Femur (tissue), 1 donor: ENCODE data around the gene SIGLEC12.
A peak's percentile ranks its signal among the peaks of the same experiment; 100 is the strongest.

Experiments
- DNase-seq: peaks from one replicate; pipeline ENCODE4 v3.0.0-alpha.2; 2017

The SIGLEC12 gene

DNA sequence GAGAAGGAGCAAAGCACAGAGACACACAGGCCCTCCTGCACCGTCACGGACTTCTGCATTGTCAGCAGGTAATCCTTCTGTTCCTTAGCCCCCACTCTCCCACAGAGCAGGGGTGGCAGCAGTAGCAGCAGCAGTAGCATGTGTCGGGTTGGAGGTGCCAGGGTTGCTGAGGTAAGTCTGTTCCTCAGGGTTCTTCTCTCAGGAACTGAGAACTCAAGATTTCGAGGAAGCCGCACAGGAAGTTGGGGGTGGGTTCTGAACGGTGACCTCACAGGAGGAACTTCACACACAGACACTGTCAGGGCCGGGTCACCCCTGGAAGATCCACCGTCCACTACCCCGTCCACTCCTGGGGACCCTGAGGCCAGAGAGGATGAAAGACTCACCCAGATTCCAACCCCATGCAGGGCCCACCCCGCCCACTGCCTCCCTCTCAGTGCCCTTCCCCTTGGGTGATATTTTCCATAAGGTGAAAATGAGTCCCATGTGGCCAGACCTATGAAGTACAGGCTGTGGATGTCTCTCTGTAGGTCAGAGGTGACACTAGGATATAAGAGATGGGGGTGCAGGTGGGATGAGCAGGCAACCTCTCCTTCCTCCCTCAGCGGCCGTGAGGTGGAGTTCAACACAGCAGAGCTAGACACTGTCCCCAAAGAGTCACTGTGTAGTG lies at the start of gene SIGLEC12:
Gene SIGLEC12 (minus strand): TSS at position 207 of the 670 bp plus-strand sequence. CDS start 67 bp downstream, at position 140.
- DNase-seq = peak; percentile 31

DNA sequence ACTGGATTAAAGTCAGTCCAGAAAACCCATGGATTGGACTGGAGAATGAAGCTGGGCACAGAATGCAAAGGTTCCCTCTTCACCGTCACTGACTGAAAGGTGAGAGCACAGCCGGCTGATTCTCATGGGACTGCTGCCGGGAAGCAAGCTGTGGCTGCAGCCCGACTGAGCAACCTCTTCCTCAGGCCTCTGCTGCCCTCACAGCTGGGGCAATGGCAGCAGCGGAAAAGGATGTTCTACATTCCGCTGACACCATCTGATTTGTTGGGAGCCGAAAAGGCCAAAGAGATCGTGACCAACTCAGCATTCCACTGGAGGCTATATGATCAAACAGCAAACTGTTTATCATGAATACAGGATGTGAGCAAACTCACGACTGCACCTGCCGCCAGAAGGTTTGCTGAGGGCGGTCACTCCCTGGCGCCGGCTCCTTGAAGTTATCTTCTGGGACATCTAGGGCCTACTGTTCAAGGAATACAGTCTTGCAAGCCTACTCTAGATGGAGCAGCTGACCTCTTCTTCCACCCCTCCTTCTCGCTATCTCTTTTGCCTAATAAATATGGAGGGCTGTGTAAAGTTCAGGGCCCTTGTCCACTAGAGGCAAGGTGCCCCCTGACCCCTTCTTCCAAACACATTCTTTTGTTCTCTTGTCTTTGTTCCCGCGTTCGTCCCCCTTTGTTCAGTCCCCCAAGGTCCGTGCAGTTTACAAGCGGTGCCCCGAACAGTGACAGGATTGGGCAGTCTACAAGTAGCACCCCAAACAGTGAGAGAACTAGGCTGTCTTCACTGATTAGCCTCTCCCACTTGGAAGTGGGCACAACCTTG lies 49.5 kb upstream of the SIGLEC12 start:
- DNase-seq = no peak

DNA sequence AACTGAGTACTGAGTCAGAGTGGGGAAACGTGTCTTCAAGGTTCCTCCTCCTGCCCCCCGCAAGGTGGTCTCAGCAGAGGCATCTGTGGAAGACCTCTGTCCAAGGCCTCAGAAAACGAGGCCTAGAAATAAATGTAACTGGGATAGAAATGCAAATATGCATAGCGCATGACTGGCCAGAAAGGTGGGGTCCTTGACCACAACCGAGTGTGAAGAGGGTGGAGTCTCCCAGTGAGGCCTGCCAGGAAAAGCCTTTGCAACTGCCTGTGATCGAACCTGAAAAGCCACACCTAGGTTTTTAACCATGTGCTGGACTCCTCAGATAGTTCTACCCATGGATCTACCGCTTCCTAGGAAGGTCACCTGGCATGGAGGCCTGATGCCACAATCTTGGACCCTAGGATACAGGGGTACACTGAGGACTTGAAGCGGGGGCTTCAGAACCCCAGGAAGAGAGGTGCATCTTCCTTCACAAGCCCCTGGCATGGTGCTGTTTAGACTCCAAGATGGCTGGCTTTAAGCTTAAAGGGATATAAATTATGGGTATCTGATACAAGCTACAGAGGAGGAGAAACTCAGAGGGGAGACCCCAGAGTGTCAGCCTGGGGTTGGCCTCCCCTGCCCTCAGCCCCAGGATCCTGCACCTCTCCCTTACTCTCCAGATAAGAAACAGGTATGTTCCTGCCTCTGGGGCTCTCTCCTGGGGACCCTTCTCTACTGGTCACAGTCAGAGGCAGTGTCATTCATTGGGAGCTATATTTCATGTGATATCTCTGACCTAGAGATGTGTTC lies 48.1 kb upstream of the SIGLEC12 start:
- no peak for DNase-seq

DNA sequence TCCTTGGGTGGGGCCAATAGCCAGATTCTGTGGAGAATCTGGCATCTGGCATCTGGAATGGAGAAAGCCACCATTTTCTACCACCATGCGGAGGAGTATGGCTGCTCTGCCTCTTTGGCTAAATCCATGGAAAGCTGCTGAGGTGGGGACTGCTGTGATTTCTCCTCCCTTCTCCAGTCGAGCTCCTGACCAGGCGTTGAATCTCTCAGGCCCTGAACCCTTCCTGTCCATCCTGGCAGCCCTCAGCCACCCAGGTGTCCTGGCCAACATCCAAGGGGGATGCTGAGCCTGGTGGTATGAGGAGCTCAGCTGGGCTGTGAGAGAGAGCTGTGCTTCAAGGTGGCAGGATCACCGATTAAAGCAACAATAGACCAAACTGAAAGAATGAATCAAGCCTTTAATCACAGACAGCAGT lies 47.3 kb upstream of the SIGLEC12 start:
- DNase-seq = no peak

DNA sequence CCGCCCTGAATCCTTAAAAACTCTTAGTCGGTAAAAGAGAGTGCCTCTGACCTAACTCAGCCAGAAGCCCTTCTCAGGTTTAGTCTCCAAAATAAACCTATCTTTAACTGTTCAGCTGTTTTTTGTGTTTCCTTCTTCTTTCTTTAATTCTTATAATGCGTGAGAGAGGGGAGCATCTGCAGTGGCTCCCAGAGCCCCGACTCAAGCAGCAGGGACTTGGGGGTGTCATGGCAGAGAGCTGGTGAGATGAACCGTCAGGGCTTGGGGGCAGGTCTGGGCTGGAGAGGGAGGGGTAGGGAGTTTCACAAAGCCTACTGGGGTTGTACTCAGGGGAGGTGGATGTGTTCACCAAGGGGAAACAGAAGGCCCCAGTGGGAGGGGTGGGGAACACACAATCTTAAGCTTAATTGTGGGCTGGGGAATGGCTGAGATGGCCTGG lies 46.6 kb upstream of the SIGLEC12 start:
- no peak for DNase-seq

DNA sequence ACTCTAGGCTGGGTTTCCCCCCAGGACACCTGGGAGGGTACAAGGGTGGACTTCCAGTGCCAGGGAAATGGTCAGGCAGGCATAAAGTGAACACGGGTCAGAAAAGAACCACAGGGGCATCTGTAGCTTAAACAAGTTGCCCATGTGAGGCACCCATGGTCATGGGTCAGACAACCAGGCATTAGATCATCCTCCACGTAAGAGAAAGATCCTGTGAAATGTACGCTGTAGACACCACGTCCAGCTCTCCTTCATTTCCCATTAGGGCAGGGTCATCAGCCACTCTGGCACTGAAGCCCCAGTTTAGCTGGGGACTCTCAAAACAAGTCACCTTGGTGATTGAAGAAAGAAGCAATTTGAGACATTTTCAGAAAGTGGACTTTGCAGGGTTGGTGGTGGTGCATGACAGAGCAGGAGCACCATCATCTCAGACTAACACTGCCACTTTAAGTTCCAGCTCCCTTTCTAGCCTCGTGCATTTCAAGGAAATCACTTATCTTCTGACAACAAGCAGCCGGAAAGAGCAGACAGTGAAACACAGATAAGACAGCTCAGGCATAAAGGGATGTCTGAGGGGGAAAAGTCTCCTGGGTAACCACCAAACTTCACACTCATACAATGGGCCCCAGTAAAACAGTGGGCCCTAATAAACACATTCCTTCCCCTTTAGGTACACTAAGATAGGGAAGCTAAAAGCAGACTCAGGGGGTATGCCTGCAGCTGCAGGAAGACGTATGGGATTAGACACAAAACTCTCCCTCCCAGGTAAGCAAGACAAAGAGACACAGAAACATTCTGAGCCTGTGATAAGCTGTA lies 46.0 kb upstream of the SIGLEC12 start:
- no peak for DNase-seq

DNA sequence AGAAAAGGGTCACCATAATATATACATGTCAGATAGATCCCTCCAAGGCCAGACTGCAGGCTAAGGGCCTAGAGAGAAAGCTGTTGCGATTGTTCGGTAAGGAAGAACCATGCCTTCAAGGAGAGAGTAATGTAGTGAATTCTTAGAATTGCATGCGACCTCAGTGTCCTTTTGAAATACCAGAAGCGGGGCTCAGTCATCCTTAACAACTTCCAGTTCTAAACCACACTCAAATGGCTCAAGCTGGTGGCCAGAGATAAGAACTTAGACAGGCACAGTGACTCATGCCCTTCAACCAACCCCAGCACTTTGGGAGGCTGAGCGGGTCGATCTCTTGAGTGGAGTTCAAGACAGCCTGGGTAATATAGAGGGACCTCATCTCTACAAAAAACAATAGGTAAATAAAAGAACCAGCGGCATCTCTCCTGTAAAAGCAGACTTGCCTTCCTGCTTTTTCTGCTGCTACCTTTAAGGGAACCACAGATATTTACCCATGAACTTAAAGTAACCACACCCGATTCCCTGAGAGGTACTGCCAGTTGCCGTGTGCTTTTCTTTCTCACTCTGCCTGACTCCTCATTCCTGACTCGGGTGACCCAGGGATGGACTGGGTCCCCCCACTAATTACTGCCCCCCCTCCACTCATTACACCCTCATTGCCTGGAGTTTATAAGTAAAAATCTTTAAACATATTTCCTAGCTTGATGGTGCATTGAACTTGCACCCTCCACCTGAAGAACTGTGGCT lies 45.2 kb upstream of the SIGLEC12 start:
- DNase-seq = no peak

DNA sequence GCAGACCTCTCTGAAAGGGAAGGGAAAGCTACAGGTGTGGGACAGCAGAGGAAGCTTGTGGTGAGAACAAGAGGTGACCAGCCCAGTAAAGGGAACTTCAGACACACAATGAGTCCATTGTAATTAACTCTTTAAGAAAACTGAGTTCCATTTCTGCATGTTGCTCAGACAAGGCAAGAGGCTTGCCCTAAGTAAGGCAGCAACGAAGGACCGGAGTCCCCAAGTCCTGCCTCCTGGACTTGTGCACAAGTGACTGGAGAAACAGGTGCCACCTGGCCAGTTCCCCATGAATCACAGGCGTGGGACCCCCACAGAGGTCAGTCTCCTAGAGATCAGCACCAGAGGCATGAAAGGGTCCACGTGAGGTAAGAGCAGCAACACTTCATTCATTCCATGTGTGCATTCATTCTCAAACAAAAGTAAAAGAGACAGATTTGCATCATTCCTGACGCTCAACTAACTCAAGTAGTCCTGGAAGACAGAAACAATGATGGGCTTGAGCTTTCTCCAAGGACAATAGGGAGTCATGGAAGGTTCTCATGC lies 44.6 kb upstream of the SIGLEC12 start:
- no peak for DNase-seq

DNA sequence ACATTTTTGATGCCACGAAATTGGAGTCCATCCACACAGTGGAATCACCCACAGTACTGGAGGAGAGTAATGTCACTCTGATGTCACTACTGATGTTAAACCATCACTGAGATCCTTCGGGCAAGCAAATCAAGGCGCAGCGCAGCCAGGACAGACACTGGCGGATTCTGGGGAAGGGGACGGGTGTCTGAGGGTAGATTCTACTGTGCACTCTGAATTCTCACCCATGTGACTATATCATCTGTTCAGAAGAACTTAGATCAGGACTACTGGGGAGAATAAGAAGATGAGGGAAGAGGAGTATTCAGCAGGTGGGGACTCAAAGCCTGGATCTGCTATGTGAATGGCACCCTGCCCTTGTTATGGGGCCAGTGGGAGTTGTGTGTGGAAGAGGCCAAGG lies 42.4 kb upstream of the SIGLEC12 start:
- DNase-seq = no peak

DNA sequence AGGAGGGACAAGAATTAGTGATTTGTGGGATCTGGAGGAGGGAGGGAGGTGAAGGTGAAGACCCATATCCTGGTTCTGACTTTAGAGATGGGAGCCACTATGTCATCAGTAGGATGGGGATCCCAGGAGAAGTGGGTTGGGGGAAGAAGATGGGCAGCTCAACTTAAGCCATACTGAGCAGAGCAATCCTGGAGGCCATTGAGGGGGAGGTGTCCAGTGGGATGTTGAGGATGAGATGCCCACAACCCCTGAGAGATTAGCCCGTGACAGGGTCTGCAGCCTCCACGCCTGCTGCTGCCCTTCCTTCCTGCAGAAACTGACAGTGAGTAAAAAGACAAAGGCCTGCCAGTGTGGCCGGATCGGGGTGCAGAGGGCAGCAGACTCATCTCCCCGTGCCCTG lies 41.1 kb upstream of the SIGLEC12 start:
- no peak for DNase-seq

DNA sequence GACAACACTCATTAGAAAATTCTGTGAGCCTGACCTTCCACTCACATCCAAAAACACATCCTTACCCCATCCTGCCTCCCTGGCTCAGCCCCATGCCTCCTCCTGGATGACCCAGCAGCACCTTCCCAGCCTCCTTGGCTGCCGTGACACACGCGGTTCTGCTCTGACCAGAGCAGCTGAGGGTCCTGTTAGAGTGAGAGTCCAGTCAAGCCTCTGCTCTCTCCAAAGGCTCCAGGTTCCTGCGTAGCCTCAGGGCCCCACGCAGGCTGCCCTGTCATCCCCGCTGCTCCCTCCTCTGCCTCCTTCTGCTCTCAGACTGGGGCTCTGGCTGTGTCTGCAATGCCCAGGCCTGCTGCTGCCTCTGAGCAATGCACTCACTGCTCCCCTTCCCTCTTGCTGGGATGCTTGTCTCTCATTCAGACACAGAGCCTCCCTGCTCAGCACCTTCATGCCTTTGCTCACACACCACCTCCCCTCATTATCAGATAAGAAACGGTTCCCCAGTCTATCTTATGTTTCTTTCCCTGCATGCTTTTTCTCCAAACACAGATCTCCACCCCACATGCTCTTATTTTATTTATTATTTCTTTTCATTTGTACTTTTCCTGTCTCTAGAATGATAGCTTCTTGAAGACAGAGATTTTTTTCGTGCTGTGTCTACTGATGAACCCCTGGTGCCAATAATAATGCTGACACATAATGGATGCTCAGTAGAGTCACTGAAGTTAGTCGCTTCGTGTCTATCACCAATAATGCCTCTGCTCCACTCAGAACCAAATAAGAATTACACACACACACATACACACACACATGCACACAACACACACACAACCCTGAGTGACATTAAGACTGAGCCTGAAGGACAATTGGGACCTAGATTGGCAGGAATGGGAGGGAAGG lies 40.1 kb upstream of the SIGLEC12 start:
- no peak for DNase-seq

DNA sequence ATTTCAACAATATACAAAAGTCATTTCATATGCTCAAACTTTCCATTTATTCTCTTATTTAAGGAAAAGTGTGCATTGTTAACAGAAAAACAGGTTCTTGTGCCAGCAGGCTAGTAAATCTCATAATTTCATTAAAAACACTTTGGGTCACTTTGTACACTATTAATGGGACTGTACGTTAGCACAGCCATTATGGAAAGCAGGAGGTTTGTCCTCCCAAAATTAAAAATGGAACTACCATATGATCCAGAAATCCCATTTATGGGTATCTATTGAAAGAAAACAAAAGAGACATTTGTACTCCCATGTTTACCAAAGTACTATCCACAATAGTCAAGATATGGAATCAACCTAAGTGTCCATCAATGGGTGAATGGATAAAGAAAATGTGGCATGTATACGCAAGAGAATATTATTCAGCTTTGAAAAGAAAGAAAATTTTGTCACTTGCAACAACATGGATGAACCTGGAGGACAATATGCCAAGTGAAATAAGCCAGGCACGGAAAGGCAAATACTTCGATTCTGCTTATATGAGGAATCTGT lies 38.3 kb upstream of the SIGLEC12 start:
- DNase-seq = no peak

DNA sequence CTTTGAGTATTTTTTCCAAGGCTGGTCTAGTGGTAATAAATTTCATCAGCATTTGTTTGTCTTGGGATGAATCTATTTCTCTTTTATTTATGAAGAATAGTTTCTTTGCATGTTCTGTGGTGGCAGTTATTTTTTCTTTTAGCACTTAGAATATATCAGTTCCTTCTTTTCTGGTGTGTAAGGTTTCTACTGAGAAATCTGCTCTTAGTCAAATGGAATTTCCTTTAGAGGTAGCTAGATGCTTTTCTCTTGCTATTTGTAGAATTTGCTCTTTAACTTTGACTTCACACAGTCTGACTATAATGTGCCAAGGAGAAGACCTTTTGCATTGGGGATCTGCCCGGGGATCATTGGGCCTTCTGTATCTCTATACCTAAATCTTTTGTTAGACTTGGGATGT lies 33.9 kb upstream of the SIGLEC12 start:
- DNase-seq = no peak

DNA sequence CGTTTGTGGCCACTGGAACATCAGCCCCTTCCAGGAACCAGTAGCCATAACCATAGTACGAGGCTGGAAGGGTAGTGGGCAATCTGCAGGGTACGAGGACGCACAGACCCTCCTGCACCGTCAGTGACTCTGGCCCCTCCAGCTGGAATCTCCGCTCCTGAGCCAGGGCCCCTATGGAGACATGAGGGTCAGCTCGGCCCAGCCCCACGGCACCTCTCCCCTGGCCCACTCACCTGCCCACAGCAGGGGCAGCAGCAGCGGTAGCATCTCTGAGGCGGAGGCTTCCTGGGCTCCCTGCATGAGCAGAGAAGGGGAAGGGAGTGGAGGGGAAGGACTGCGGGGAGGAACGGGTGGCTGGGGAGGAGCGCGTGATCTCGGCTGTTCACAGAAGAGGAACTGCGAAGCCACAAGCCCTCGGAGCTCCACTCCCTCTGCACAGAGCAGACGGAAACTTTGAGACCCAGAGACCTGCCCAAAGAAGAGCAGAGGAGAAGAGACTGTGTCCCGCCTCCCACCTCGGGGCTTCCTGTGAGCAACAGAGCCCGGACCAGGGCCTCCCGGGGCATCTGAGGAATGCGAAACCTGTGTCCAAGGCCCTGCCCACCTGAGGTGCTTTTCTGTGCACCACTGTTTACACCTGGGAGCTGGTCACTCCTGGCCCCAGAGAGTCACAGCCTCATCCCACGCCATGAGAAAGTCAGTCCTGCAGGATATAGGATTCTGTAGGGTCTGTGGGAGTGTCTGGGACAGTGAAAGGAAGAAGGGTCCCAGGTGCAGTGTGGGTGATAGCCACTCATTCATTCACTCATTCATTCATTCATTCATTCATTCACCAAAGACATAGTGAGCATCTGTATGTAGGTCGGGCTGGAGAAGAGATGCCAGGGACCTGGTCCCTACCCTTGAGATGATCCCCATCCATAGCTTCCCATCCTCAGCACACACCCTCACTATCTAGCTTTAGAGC lies 30.0 kb upstream of the SIGLEC12 start, which contains the start of gene SIGLEC6:
Gene SIGLEC6 (minus strand): TSS at position 322 of the 967 bp plus-strand sequence. CDS start 22 bp downstream, at position 300.
- peak; percentile 57 for DNase-seq

DNA sequence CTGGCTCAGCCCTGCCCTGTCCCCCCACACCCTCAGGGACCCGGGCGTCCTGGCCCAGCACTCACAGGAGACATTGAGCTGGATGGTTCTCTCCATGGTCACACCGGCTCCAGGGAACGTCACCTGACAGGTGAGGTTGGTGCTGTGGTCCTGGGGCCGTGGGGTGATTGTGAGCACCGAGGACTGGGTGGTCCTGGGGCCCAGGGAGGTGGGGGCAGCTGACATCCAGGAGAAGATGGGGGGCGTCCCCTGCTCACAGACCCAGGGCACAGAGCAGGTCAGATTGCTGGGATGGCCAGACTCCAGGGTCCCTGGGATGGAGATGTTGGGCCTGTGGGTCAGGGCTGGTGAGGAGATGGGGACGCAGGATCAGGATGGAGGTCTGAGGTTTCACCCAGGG lies 29.0 kb upstream of the SIGLEC12 start:
- no peak for DNase-seq

DNA sequence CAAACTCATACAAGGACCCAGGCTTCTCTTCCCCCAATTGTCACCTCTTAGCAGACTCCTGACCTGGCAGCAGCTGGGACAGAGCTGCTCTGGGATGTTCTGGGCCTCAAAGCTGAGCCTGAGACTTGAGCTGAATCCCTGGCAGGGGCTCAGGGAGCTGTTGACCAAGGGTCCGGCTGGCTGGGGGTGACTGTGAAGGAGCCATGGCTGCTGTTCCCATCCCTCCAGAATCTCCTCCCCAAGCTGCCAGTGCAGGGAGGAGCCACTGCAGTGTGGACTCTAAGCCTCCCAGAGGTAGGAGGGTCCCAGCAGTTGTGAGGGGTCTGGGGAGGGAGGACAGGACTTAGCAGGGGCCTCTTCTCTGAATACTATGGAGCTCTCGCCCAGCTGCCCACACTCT lies 27.7 kb upstream of the SIGLEC12 start:
- no peak for DNase-seq

DNA sequence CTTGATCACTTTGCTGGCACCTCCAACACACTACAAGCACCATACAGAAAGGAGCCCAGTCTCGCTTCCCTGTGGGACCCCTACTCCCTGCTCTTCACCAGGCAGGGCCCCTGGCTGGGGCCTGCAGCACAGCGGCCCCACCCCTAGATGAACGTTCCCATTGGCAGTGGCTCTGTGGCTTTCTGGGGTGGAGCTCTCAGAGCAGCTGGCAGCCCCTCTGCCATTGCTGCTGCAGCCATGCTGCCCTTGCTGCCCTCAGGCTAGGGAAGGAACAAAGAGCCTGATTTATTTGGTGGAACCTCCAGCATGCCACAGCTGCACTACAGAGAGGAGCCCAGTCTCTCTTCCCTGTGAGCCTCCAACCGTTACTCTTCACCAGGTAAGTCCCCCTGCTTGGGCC lies 24.1 kb upstream of the SIGLEC12 start:
- DNase-seq = no peak

DNA sequence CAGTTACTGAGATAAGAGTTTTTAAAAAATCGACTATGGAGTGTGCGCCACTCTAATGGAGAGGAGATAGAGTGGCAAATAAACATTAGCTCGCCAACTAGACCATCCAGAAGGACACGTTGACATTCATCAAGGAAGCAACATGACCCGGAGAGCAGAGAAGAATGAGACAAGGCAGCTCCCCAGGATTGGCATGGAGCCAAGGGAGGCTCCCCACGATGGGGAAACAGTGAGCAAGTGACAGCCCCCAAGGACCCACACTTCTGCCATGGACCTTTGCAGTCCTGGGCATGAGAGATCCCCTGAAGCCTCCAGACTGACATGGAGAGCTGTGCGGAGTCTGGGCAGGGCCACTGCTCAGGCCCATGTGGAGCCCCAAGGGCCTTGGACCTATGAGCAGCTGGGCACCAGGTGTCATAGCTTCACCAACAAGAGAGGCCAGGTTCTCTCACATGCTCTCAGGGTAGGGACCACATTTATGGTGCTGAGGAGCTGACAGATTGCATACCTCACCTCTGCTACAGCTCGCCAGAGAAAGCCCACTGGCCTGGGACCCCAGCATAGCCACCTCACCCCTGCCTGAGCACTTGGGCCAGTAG lies 23.2 kb upstream of the SIGLEC12 start:
- DNase-seq = no peak
